ENCODE data around the gene COL19A1.
"Not testable (repeated sequence)": the region's sequence is repeated elsewhere in the genome, so short reads cannot be mapped to it uniquely, and the experiment has no call there.

GRCh38 chr6:69889234-69889974, 23.0 kb downstream of the COL19A1 start:
- not testable (repeated sequence) for TF ChIP-seq YY1 (IDR thresholded peaks at IDR 0.05; ENCODE audit: insufficient read depth, insufficient read length); ZNF274 (IDR thresholded peaks at IDR 0.05; ENCODE audit: low read depth, low read length)

Measured in NT2/D1 (cell line).